Activated naive CD4-positive, alpha-beta T cell treated with Interleukin-2 at 50 U/mL for 16 hours (primary cell): ENCODE data around the gene ADAT1.
A peak's percentile ranks its signal among the peaks of the same experiment; 100 is the strongest.
"Not testable (repeated sequence)": the region's sequence is repeated elsewhere in the genome, so short reads cannot be mapped to it uniquely, and the experiment has no call there.

Experiments used
- DNase-seq: peaks from one replicate; pipeline ENCODE4 v3.0.0-alpha.2; 2020

The ADAT1 gene

DNA sequence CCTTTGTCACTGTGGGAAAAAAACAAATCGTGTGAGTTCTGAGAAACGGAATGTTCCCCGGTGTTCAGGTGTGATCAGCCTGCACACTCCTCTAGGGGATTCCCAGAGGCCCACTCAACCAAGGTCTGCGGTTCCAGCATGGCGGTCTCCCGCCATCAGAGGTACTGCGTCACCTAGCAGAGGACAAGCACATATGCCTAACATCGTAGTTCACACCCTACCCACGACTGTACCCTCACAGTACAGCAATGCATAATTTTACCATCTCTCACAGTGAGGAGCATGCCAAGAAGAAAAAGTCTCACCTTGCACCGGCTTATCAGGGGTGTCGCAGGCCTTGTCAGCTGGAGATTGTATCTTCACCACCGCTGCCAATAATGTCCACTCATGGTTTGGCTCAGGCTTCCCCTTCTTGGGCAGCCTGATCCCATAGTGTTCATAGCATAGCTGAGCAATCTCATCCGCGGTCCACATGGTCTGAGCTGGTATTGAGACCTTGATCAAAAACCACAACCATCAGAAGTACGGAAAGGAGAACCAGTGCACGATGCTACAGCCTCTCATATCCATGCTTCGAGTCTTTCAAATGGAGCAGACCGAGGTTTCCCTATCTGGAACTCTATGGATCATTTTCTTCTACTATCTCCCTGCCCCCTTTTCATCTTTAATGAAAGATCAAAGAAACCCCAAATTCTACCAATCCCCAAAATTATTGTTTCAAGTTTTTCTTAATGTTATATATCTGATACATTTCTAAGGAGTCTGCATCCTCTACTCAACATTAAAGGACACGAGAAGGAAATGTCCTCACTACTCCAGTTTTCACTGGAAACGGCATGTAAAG is 2.5 kb downstream of the ADAT1 start:
- DNase-seq = peak; percentile 63

DNA sequence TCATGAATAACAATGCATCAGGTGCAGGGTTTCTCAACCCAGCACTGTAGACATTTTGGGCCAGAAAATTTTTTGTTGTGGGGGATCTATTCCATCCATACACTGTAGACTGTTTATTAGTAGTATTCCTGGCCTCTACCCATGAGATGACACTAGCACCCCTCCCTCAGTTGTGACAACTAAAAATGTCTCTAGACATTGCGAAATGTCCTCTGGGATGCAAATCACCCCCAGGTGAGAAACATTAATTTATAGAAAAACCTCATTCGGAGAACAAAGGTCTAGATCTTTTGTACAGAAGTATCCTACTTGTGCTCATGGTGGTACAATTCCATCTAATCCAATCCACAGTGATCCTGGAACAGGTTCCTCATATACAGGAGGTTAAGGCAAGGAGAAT is 4.3 kb downstream of the ADAT1 start:
- DNase-seq = no peak

DNA sequence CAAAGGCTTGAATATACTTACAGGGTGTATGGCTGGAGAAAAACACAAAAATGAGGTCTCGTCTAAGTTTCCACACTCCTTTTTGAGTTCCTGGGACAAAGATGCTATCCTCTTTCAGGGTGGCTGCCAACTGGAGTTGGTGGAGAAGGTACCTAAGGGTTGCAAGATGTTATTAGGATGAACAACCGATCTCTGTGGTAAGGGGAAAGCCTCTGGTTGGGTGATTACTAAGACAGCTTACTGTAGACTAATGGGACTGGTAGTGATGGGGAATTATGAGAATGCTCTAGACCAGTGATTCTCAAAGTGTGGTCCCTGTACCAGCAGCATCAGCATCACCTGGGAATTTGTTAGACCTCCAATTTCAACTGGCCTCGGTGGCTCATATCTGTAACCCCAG is 6.0 kb downstream of the ADAT1 start:
- no peak for DNase-seq

GRCh38 chr16:75616521-75617010 is 6.5 kb downstream of the ADAT1 start:
- peak; percentile 17 for DNase-seq

- DNase-seq = no peak
These were observed 7.5 kb downstream of the ADAT1 start for GRCh38 chr16:75615619-75616018.

GRCh38 chr16:75614066-75614897 is 8.8 kb downstream of the ADAT1 start:
- DNase-seq = no peak

DNA sequence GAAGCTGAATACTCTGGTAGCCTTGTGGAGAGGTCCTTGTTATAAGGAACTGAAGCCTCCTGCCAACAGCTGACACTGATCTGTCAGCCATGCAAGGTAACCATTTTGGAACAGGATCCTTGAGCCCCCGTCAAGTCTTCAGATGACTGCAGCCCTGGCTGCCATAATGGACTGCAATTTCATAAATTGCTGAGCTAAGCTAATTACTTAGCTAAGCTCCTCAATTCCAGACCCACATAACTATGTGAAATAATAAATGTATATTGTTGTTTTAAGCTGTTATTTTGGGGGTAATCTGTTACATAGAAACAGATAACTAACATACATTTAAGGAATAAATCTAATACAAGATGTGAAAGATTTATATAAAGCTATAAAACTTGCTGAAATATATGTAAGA is 16.6 kb downstream of the ADAT1 start:
- no peak for DNase-seq

- no peak for DNase-seq
These were observed 19.8 kb downstream of the ADAT1 start for GRCh38 chr16:75603241-75603640.

GRCh38 chr16:75599452-75600277 is 23.4 kb downstream of the ADAT1 start:
- DNase-seq = no peak

GRCh38 chr16:75593825-75594820 is 29.0 kb downstream of the ADAT1 start:
- no peak for DNase-seq

DNA sequence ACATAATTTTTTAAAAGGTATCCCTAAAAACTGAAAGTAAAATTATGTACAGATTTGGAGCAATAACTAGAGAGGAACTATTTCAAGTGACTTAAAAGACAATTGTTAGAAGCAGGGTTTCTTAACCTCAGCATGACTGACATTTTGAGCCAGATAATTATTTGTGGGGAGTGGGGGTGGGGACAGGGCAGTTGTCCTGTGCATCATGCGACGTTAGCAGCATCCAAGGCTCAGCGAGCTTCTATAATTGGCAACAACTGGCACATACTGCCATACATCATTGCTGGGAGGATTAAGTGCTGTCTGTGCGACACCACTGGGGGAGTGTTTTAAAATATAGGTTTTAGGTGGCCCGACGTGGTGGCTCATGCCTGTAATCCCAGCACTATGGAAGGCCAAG is 29.8 kb downstream of the ADAT1 start:
- DNase-seq = no peak

- not testable (repeated sequence) for DNase-seq
These were observed 31.2 kb downstream of the ADAT1 start for GRCh38 chr16:75591927-75592326.

- no peak for DNase-seq
These were observed 31.9 kb downstream of the ADAT1 start for GRCh38 chr16:75590920-75591843.

DNA sequence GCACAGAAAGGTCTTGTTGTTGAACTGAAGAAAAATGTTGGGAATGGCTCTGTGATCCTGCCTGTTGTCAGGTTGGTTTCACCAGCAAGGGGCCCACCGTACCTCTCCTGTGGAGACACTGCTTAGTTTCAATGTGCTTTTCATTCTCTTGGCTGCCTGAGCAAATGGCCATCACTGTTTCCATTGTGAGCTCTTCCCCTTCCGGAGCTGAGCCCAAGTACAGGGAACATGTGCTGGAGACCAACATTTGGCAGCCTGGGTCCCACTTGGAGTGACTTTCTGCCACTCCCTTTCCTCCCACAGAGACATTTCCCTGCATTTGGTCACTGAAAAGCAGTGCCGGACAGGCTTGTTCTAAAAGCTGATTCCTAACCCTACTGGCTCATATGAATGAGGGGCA is 33.8 kb downstream of the ADAT1 start:
- no peak for DNase-seq

GRCh38 chr16:75588716-75589115 is 34.4 kb downstream of the ADAT1 start:
- DNase-seq = no peak

- DNase-seq = no peak
These were observed 39.0 kb downstream of the ADAT1 start for GRCh38 chr16:75584108-75584507.

- no peak for DNase-seq
These were observed 43.7 kb downstream of the ADAT1 start for GRCh38 chr16:75579281-75579834.

- no peak for DNase-seq
These were observed 44.4 kb downstream of the ADAT1 start for GRCh38 chr16:75578725-75579124.

DNA sequence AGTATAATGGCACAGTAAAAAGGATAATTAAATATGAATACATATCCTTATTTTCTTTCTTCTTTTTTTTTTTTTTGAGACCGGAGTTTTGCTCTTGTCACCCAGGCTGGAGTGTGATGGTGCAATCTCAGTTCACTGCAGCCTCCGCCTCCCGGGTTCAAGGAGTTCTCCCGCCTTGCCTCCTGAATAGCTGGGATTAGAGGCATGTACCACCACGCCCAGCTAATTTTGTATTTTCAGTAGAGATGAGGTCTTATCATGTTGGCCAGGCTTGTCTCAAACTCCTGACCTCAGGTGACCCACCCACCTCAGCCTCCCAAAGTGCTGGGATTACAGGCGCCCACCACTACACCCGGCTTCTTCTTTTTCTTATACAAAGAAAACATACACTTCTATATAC is 44.9 kb downstream of the ADAT1 start:
- DNase-seq = no peak

DNA sequence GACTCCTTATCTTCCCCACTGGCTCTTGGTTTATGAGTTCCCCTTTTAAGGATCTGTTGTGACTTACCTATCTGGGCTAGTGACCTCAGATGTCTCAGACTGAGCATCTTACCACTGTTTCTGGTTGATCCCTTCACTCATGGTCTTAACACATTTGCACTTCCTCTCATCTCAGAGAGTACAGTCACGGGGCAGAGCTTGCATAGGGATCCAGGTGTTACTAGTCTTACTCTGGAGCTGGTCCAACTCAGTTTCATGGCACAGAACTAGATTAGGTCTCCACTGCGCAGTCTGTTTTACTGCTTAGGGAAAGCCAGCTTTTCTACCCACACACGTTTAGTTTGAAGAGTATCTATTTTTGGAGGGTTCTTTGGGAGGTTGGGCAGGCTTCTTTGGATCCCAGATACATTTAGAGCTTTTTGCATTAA is 46.7 kb downstream of the ADAT1 start:
- DNase-seq = no peak
